Activated CD4-positive, alpha-beta memory T cell treated with anti-CD3 and anti-CD28 coated beads for 36 hours (primary cell): ENCODE results near the gene FRAS1. TPM values are rescaled to one million over a fixed set of nuclear protein-coding genes. Genes with fewer than 3 reads are reported as not detected.
"Not testable (repeated sequence)": the region's sequence is repeated elsewhere in the genome, so short reads cannot be mapped to it uniquely, and the experiment has no call there.

Experiments used
- CTCF ChIA-PET: fragments of 350-600 bp; sonication (Branson Sonifier 250); formaldehyde crosslinking; loops from one replicate; lab custom pipeline; 2021; ENCODE audit warnings: antibody characterized with exemption, inconsistent platforms; lab: Charles Lee
- POLR2A ChIA-PET: fragments of 350-600 bp; sonication (Branson Sonifier 250); formaldehyde crosslinking; loops from one replicate; lab custom pipeline; 2021; ENCODE audit warnings: antibody characterized with exemption; lab: Charles Lee
- DNase-seq: peaks from one replicate; pipeline ENCODE4 v3.0.0-alpha.2; 2020
- H3K27ac Mint-ChIP-seq: one replicate; pipeline ENCODE4 v1.8.0; 2021; ENCODE audit warnings: mixed read lengths
- H3K27me3 Mint-ChIP-seq: one replicate; pipeline ENCODE4 v1.8.0; 2021; ENCODE audit warnings: mixed read lengths
- H3K36me3 Mint-ChIP-seq: one replicate; pipeline ENCODE4 v1.8.0; 2021; ENCODE audit warnings: mixed read lengths
- H3K4me1 Mint-ChIP-seq: one replicate; pipeline ENCODE4 v1.8.0; 2021; ENCODE audit warnings: low read depth, mixed read lengths
- H3K4me3 Mint-ChIP-seq: one replicate; pipeline ENCODE4 v1.8.0; 2021; ENCODE audit warnings: mild to moderate bottlenecking, mixed read lengths
- H3K9me3 Mint-ChIP-seq: one replicate; pipeline ENCODE4 v1.8.0; 2021; ENCODE audit warnings: mixed read lengths
- intact Hi-C: fragments of 100-400 bp; cut with micrococcal nuclease; formaldehyde crosslinking; loops from one replicate; pipeline ENCODE4 v1.15.1; 2023
- total RNA-seq, 2 experiments: library from RNA; stranded (reverse); gene quantifications; one replicate each; pipeline ENCODE4 v1.2.3, GENCODE V29; 2021

FRAS1 gene
- total RNA-seq, 2 experiments from 2014 or later = not detected

GRCh38 chr4:78184584-78184983 lies 127.5 kb downstream of the FRAS1 start:
- Mint-ChIP-seq H3K36me3 (no peaks in the 10 kb centered on the region), H3K4me3 (no peak overlapping the region), H3K9me3 (no peaks in the 10 kb centered on the region), H3K27me3 (no peaks in the 10 kb centered on the region), H3K4me1 (no peaks in the 10 kb centered on the region), H3K27ac (no peak overlapping the region)
- CTCF ChIA-PET = no interaction called here
- POLR2A ChIA-PET = no interaction called here
- intact Hi-C loops = no loop called here
- no peak for DNase-seq

GRCh38 chr4:78185117-78185516 lies 128.0 kb downstream of the FRAS1 start:
- Mint-ChIP-seq H3K36me3 (no peaks in the 10 kb centered on the region), H3K4me3 (no peak overlapping the region), H3K9me3 (no peaks in the 10 kb centered on the region), H3K4me1 (no peaks in the 10 kb centered on the region), H3K27me3 (no peaks in the 10 kb centered on the region), H3K27ac (no peak overlapping the region)
- no peak for DNase-seq
- ChIA-PET POLR2A (no interaction called here), CTCF (no interaction called here)
- intact Hi-C loops = no loop called here

GRCh38 chr4:78186597-78187543 lies 129.7 kb downstream of the FRAS1 start:
- Mint-ChIP-seq H3K27me3 (no peaks in the 10 kb centered on the region), H3K4me3 (no peak overlapping the region), H3K4me1 (no peaks in the 10 kb centered on the region), H3K36me3 (no peaks in the 10 kb centered on the region), H3K9me3 (no peaks in the 10 kb centered on the region), H3K27ac (no peak overlapping the region)
- intact Hi-C loops = no loop called here
- CTCF ChIA-PET = no interaction called here
- POLR2A ChIA-PET = no interaction called here
- no peak for DNase-seq

- intact Hi-C loops = no loop called here
- Mint-ChIP-seq H3K4me1 (no peaks in the 10 kb centered on the region), H3K9me3 (no peaks in the 10 kb centered on the region), H3K36me3 (no peaks in the 10 kb centered on the region), H3K27me3 (no peaks in the 10 kb centered on the region), H3K27ac (no peak overlapping the region), H3K4me3 (no peak overlapping the region)
- ChIA-PET CTCF (no interaction called here), POLR2A (no interaction called here)
- no peak for DNase-seq
These were observed 132.9 kb downstream of the FRAS1 start for GRCh38 chr4:78190068-78190467.

- H3K4me1 Mint-ChIP-seq = no peaks in the 10 kb centered on the region
- ChIA-PET POLR2A (no interaction called here), CTCF (no interaction called here)
- H3K27ac Mint-ChIP-seq = no peak overlapping the region
- H3K9me3 Mint-ChIP-seq = no peaks in the 10 kb centered on the region
- no peaks in the 10 kb centered on the region for H3K27me3 Mint-ChIP-seq
- no peak for DNase-seq
- H3K4me3 Mint-ChIP-seq = no peak overlapping the region
- intact Hi-C loops = no loop called here
- H3K36me3 Mint-ChIP-seq = no peaks in the 10 kb centered on the region
These were observed 133.5 kb downstream of the FRAS1 start for GRCh38 chr4:78190595-78190994.

- no peak overlapping the region for H3K4me3 Mint-ChIP-seq
These were observed 140.8 kb downstream of the FRAS1 start for GRCh38 chr4:78197947-78198346.

GRCh38 chr4:78199984-78200383 lies 142.9 kb downstream of the FRAS1 start:
- peaks cover 2% of the 10 kb centered on the region for H3K27me3 Mint-ChIP-seq
- H3K9me3 Mint-ChIP-seq = no peaks in the 10 kb centered on the region
- DNase-seq = no peak
- ChIA-PET POLR2A (no interaction called here), CTCF (interaction anchor here (0.7 kb wide), 1 partner anchor 123 kb away, joined by 4 read pairs; no protein-coding TSS in a partner anchor)
- intact Hi-C loops = no loop called here
- H3K27ac Mint-ChIP-seq = no peak overlapping the region
- no peaks in the 10 kb centered on the region for H3K4me1 Mint-ChIP-seq
- no peaks in the 10 kb centered on the region for H3K36me3 Mint-ChIP-seq
- H3K4me3 Mint-ChIP-seq = no peak overlapping the region

More at GRCh38 chr4:78197947-78198346, 140.8 kb downstream of the FRAS1 start:
- no peak for DNase-seq
- intact Hi-C loops = no loop called here
- no peaks in the 10 kb centered on the region for H3K36me3 Mint-ChIP-seq
- peaks cover under 1% of the 10 kb centered on the region for H3K27me3 Mint-ChIP-seq
- H3K9me3 Mint-ChIP-seq = no peaks in the 10 kb centered on the region
- H3K4me1 Mint-ChIP-seq = no peaks in the 10 kb centered on the region
- ChIA-PET CTCF (no interaction called here), POLR2A (no interaction called here)
- H3K27ac Mint-ChIP-seq = no peak overlapping the region

- Mint-ChIP-seq H3K4me1 (no peaks in the 10 kb centered on the region), H3K27me3 (peaks cover 2% of the 10 kb centered on the region), H3K4me3 (no peak overlapping the region), H3K9me3 (no peaks in the 10 kb centered on the region), H3K36me3 (no peaks in the 10 kb centered on the region), H3K27ac (no peak overlapping the region)
- intact Hi-C loops = no loop called here
- no peak for DNase-seq
- POLR2A ChIA-PET = no interaction called here
- CTCF ChIA-PET = no interaction called here
These were observed 143.8 kb downstream of the FRAS1 start for GRCh38 chr4:78200949-78201348.

- Mint-ChIP-seq H3K4me3 (no peak overlapping the region), H3K27ac (no peak overlapping the region), H3K4me1 (no peaks in the 10 kb centered on the region), H3K36me3 (no peaks in the 10 kb centered on the region), H3K9me3 (no peaks in the 10 kb centered on the region), H3K27me3 (peaks cover 4% of the 10 kb centered on the region)
- ChIA-PET CTCF (no interaction called here), POLR2A (no interaction called here)
- intact Hi-C loops = no loop called here
- no peak for DNase-seq
These were observed 147.1 kb downstream of the FRAS1 start for GRCh38 chr4:78204176-78204575.

GRCh38 chr4:78205591-78205990 lies 148.5 kb downstream of the FRAS1 start:
- CTCF ChIA-PET = no interaction called here
- intact Hi-C loops = no loop called here
- H3K36me3 Mint-ChIP-seq = no peaks in the 10 kb centered on the region
- no peaks in the 10 kb centered on the region for H3K9me3 Mint-ChIP-seq
- H3K4me1 Mint-ChIP-seq = no peaks in the 10 kb centered on the region
- peaks cover 4% of the 10 kb centered on the region for H3K27me3 Mint-ChIP-seq
- DNase-seq = no peak
- no peak overlapping the region for H3K4me3 Mint-ChIP-seq
- no peak overlapping the region for H3K27ac Mint-ChIP-seq
- POLR2A ChIA-PET = no interaction called here

GRCh38 chr4:78207541-78207940 lies 150.4 kb downstream of the FRAS1 start:
- POLR2A ChIA-PET = no interaction called here
- H3K27me3 Mint-ChIP-seq = peaks cover 4% of the 10 kb centered on the region
- intact Hi-C loops = no loop called here

GRCh38 chr4:78207951-78208350 lies 150.8 kb downstream of the FRAS1 start:
- H3K36me3 Mint-ChIP-seq = no peaks in the 10 kb centered on the region
- no peak overlapping the region for H3K27ac Mint-ChIP-seq
- CTCF ChIA-PET = no interaction called here
- H3K9me3 Mint-ChIP-seq = no peaks in the 10 kb centered on the region
- intact Hi-C loops = no loop called here
- no peaks in the 10 kb centered on the region for H3K4me1 Mint-ChIP-seq
- DNase-seq = no peak
- POLR2A ChIA-PET = no interaction called here
- peaks cover 3% of the 10 kb centered on the region for H3K27me3 Mint-ChIP-seq
- H3K4me3 Mint-ChIP-seq = no peak overlapping the region

More at GRCh38 chr4:78207541-78207940, 150.4 kb downstream of the FRAS1 start:
- CTCF ChIA-PET = no interaction called here
- H3K27ac Mint-ChIP-seq = no peak overlapping the region
- no peaks in the 10 kb centered on the region for H3K4me1 Mint-ChIP-seq
- H3K36me3 Mint-ChIP-seq = no peaks in the 10 kb centered on the region
- no peak overlapping the region for H3K4me3 Mint-ChIP-seq
- DNase-seq = no peak
- no peaks in the 10 kb centered on the region for H3K9me3 Mint-ChIP-seq

- H3K9me3 Mint-ChIP-seq, POLR2A ChIA-PET, H3K27ac Mint-ChIP-seq, H3K27me3 Mint-ChIP-seq, DNase-seq, CTCF ChIA-PET, H3K36me3 Mint-ChIP-seq, H3K4me3 Mint-ChIP-seq, intact Hi-C loops, H3K4me1 Mint-ChIP-seq: not testable (repeated sequence)
These were observed 151.8 kb downstream of the FRAS1 start for GRCh38 chr4:78208896-78209295.
